ENCODE results near the gene ZFP92. TPM values are rescaled to one million over a fixed set of nuclear protein-coding genes. Genes with fewer than 3 reads are reported as not detected.

The ZFP92 gene, protein sequence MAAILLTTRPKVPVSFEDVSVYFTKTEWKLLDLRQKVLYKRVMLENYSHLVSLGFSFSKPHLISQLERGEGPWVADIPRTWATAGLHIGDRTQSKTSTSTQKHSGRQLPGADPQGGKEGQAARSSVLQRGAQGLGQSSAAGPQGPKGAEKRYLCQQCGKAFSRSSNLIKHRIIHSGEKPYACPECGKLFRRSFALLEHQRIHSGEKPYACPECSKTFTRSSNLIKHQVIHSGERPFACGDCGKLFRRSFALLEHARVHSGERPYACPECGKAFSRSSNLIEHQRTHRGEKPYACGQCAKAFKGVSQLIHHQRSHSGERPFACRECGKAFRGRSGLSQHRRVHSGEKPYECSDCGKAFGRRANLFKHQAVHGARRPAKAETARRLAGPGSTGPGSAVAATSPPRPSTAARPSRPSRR
- not detected in 2 replicates for total RNA-seq (2014; rRNA removed; shearing (Covaris generic); ENCODE audit: low replicate concordance)

DNA sequence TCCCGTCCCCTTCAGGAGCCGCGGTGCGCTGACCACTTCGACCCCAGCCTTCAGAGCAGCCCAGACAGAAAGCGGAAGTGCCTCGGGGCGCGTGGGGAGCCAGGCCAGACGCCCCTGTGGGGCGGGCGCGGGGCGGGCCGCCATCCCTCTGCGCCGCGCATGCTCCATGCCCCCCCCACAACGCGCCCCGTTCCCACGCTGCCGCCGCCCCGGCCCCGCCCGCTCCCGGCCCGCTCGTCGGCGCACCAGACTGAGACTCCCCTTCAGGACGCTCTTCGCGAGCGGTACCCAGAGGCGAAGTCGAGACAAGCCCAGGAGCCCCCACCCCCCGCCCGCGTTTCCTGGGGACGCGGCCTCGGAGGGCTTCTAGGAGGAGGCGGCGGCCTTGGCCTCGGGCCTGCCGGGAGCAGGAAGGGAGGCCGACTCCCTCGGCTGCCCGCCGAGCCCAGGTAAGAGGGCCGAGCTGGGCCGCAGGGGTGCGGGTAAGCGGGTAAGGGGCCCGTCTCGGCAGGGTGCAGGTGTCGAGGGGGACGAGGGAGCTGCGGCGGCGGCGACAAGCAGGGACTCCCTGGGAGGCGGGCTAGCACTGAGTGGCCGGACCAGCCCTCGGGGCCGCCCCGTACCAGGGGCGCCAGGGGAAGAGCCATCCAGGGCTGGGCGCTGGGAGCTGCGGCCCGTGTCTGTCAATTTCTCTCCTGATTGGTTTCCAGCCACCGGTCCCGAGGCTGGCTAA, at the start of gene ZFP92:
TSS of gene ZFP92 (plus strand) at position 218 of the 733 bp plus-strand sequence. CDS start 6,851 bp downstream, outside the sequence.
- Histone ChIP-seq H3K9me3 (ENCODE audit: low read length) (no peaks in the 10 kb centered on the region), H3K27ac (ENCODE audit: low read length) (no peak within 1 kb of the TSS), H3K4me3 (ENCODE audit: low read length) (no peak within 1 kb of the TSS), H2AFZ (ENCODE audit: low read length) (no peak within 1 kb of the TSS), H3K36me3 (ENCODE audit: insufficient read depth, low read length) (no peaks in the 10 kb centered on the region), H3K4me1 (ENCODE audit: low read length) (peaks cover 2% of the 10 kb centered on the region), H4K20me1 (ENCODE audit: insufficient read depth, low read depth, low read length) (no peaks in the 10 kb centered on the region), H3K4me2 (ENCODE audit: low read depth, low read length, poor library complexity, severe bottlenecking) (no peak within 1 kb of the TSS), H3K79me2 (ENCODE audit: low read length) (no peaks in the 10 kb centered on the region), H3K27me3 (ENCODE audit: low read length) (no peaks in the 10 kb centered on the region), H3K9me2 (replicated peaks; ENCODE audit: insufficient read depth, low read length) (no peaks in the 10 kb centered on the region), H3K9ac (ENCODE audit: low read length) (no peak within 1 kb of the TSS)
- no peak for DNase-seq

DNA sequence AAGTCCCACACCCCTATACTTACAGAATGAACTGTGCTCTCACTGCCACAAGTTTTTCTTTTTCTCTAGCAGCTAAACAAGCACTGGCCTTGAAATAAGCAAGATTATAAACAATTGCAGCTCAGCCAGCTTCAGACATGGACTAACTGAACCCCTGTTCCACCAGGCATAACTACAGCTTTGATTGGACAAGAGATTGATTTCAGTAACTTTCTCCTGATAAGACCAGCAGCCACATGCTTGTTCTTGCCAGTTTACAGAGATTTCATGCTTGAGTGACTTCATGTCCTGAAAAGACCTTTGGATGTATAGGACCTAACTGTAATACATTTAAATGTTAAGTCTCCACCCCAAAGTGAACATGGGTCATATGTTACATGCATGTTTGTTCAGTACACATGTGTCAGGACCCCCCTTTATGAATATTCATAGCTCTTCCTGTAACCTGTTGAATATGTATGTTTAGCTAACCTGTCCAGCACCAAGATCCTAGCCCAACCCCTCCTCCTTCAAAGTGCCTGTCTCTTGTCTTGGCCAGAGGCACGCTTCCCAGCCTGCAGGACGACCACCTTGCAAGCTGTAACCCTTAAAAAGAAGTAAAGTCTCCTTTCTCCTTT, 49.4 kb upstream of the ZFP92 start:
- no peaks in the 10 kb centered on the region for H3K9me3 ChIP-seq (ENCODE audit: low read length)
- H3K27me3 ChIP-seq (ENCODE audit: low read length): no peaks in the 10 kb centered on the region
- no peaks in the 10 kb centered on the region for H3K36me3 ChIP-seq (ENCODE audit: insufficient read depth, low read length)

DNA sequence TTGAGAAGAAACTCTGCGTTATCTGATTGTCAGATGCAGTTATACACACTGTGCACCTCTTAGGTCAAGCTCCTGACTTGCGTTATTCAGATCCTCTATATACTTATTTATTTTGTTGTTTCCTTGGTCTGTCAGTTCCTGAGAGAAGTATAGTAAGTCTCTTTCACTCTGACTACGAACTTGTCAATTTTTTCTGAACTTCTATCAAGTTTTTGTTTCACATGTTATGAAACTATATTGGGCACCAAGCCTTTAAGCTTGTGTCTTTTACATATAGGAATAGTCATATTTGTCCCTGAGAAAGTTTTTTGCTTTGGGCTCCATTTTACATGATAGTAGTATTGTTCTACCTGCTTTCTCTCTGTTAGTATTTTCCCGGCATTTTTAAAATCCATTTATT, 45.6 kb upstream of the ZFP92 start:
- Histone ChIP-seq H3K4me3 (ENCODE audit: low read length) (no peak overlapping the region), H3K79me2 (ENCODE audit: low read length) (no peaks in the 10 kb centered on the region), H4K20me1 (ENCODE audit: insufficient read depth, low read depth, low read length) (no peaks in the 10 kb centered on the region), H3K27ac (ENCODE audit: low read length) (no peak overlapping the region), H3K9me2 (replicated peaks; ENCODE audit: insufficient read depth, low read length) (no peaks in the 10 kb centered on the region), H3K4me2 (ENCODE audit: low read depth, low read length, poor library complexity, severe bottlenecking) (no peak overlapping the region), H3K9ac (ENCODE audit: low read length) (no peak overlapping the region), H3K4me1 (ENCODE audit: low read length) (no peaks in the 10 kb centered on the region), H3K36me3 (ENCODE audit: insufficient read depth, low read length) (no peaks in the 10 kb centered on the region), H3K27me3 (ENCODE audit: low read length) (no peaks in the 10 kb centered on the region), H3K9me3 (ENCODE audit: low read length) (no peaks in the 10 kb centered on the region), H2AFZ (ENCODE audit: low read length) (no peak overlapping the region)
- DNase-seq: no peak

More for the DNA sequence above, 49.4 kb upstream of the ZFP92 start:
- H3K9me2 ChIP-seq (replicated peaks; ENCODE audit: insufficient read depth, low read length): no peaks in the 10 kb centered on the region
- no peak overlapping the region for H3K4me3 ChIP-seq (ENCODE audit: low read length)
- H3K4me2 ChIP-seq (ENCODE audit: low read depth, low read length, poor library complexity, severe bottlenecking): no peak overlapping the region
- no peaks in the 10 kb centered on the region for H3K79me2 ChIP-seq (ENCODE audit: low read length)
- H2AFZ ChIP-seq (ENCODE audit: low read length): no peak overlapping the region
- H3K4me1 ChIP-seq (ENCODE audit: low read length): no peaks in the 10 kb centered on the region
- DNase-seq: no peak
- H3K27ac ChIP-seq (ENCODE audit: low read length): no peak overlapping the region
- no peak overlapping the region for H3K9ac ChIP-seq (ENCODE audit: low read length)
- no peaks in the 10 kb centered on the region for H4K20me1 ChIP-seq (ENCODE audit: insufficient read depth, low read depth, low read length)

DNA sequence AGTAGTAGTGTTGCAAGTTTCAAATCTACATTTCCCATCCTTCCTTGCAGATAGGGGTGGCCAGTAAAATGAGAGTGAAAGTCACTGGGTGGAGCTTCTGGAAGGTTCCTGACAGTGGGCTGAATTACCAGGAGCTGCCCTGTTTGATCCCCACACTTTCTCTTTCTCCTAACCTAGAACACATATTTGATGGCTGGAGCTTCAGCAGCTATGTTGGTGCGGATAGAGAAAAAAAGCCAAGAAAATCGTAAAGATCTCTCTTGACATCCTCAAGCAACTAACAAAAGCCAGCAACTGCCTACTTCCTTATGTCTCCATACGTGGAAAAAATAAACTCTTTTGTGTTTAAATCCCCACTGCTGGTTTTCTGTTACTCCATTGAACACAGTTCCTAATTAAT, 45.2 kb upstream of the ZFP92 start:
- Histone ChIP-seq H2AFZ (ENCODE audit: low read length) (no peak overlapping the region), H3K4me1 (ENCODE audit: low read length) (no peaks in the 10 kb centered on the region), H3K27ac (ENCODE audit: low read length) (no peak overlapping the region), H3K9me3 (ENCODE audit: low read length) (no peaks in the 10 kb centered on the region), H3K27me3 (ENCODE audit: low read length) (no peaks in the 10 kb centered on the region), H4K20me1 (ENCODE audit: insufficient read depth, low read depth, low read length) (no peaks in the 10 kb centered on the region), H3K4me2 (ENCODE audit: low read depth, low read length, poor library complexity, severe bottlenecking) (no peak overlapping the region), H3K36me3 (ENCODE audit: insufficient read depth, low read length) (no peaks in the 10 kb centered on the region), H3K79me2 (ENCODE audit: low read length) (no peaks in the 10 kb centered on the region), H3K9ac (ENCODE audit: low read length) (no peak overlapping the region), H3K4me3 (ENCODE audit: low read length) (no peak overlapping the region), H3K9me2 (replicated peaks; ENCODE audit: insufficient read depth, low read length) (no peaks in the 10 kb centered on the region)
- no peak for DNase-seq

- H3K27me3 ChIP-seq (ENCODE audit: low read length): no peaks in the 10 kb centered on the region
- no peaks in the 10 kb centered on the region for H3K9me2 ChIP-seq (replicated peaks; ENCODE audit: insufficient read depth, low read length)
- H3K27ac ChIP-seq (ENCODE audit: low read length): no peak overlapping the region
- H3K36me3 ChIP-seq (ENCODE audit: insufficient read depth, low read length): no peaks in the 10 kb centered on the region
- no peaks in the 10 kb centered on the region for H3K79me2 ChIP-seq (ENCODE audit: low read length)
- no peaks in the 10 kb centered on the region for H4K20me1 ChIP-seq (ENCODE audit: insufficient read depth, low read depth, low read length)
- H3K9me3 ChIP-seq (ENCODE audit: low read length): no peaks in the 10 kb centered on the region
- no peak overlapping the region for H3K9ac ChIP-seq (ENCODE audit: low read length)
- no peaks in the 10 kb centered on the region for H3K4me1 ChIP-seq (ENCODE audit: low read length)
- no peak overlapping the region for H3K4me2 ChIP-seq (ENCODE audit: low read depth, low read length, poor library complexity, severe bottlenecking)
- no peak overlapping the region for H3K4me3 ChIP-seq (ENCODE audit: low read length)
- H2AFZ ChIP-seq (ENCODE audit: low read length): no peak overlapping the region
- no peak for DNase-seq
Observed at GRCh38 chrX:153366878-153367538, 44.3 kb upstream of the ZFP92 start.

- H3K27ac ChIP-seq (ENCODE audit: low read length): no peak overlapping the region
- H2AFZ ChIP-seq (ENCODE audit: low read length): no peak overlapping the region
- no peaks in the 10 kb centered on the region for H3K36me3 ChIP-seq (ENCODE audit: insufficient read depth, low read length)
- no peak for DNase-seq
- H3K9ac ChIP-seq (ENCODE audit: low read length): no peak overlapping the region
- no peaks in the 10 kb centered on the region for H3K4me1 ChIP-seq (ENCODE audit: low read length)
- H3K9me3 ChIP-seq (ENCODE audit: low read length): no peaks in the 10 kb centered on the region
- no peaks in the 10 kb centered on the region for H3K79me2 ChIP-seq (ENCODE audit: low read length)
- no peaks in the 10 kb centered on the region for H3K27me3 ChIP-seq (ENCODE audit: low read length)
- no peaks in the 10 kb centered on the region for H4K20me1 ChIP-seq (ENCODE audit: insufficient read depth, low read depth, low read length)
- no peak overlapping the region for H3K4me2 ChIP-seq (ENCODE audit: low read depth, low read length, poor library complexity, severe bottlenecking)
- H3K4me3 ChIP-seq (ENCODE audit: low read length): no peak overlapping the region
- no peaks in the 10 kb centered on the region for H3K9me2 ChIP-seq (replicated peaks; ENCODE audit: insufficient read depth, low read length)
Observed at GRCh38 chrX:153370293-153371055, 40.8 kb upstream of the ZFP92 start.

DNA sequence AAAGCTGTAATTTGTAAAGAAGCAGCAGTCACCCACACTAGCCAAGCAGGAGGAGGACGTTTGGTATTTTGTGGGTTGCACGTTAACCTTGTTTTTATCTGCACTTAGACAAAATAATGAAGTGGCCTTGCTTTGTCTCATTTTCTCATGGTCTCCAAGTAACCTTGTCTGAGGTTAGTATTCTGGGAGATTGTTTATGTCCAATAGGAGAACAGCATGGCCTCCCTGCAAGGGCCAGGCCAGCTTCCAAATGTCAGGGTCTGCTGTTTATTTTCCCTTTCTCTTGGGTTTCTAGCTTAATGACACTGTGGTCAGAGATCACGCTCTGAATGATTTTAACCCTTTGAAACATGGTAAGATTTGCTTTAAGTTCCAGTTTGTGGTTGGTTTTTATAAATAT, 40.0 kb upstream of the ZFP92 start:
- no peak overlapping the region for H3K27ac ChIP-seq (ENCODE audit: low read length)
- H3K27me3 ChIP-seq (ENCODE audit: low read length): no peaks in the 10 kb centered on the region
- H3K4me3 ChIP-seq (ENCODE audit: low read length): no peak overlapping the region
- no peak overlapping the region for H3K4me2 ChIP-seq (ENCODE audit: low read depth, low read length, poor library complexity, severe bottlenecking)
- DNase-seq: no peak
- no peaks in the 10 kb centered on the region for H3K9me2 ChIP-seq (replicated peaks; ENCODE audit: insufficient read depth, low read length)
- H2AFZ ChIP-seq (ENCODE audit: low read length): no peak overlapping the region
- no peaks in the 10 kb centered on the region for H3K36me3 ChIP-seq (ENCODE audit: insufficient read depth, low read length)
- H3K9me3 ChIP-seq (ENCODE audit: low read length): no peaks in the 10 kb centered on the region
- H4K20me1 ChIP-seq (ENCODE audit: insufficient read depth, low read depth, low read length): no peaks in the 10 kb centered on the region
- no peaks in the 10 kb centered on the region for H3K4me1 ChIP-seq (ENCODE audit: low read length)
- H3K9ac ChIP-seq (ENCODE audit: low read length): no peak overlapping the region
- no peaks in the 10 kb centered on the region for H3K79me2 ChIP-seq (ENCODE audit: low read length)
